ENCODE data around the gene POLN.

GRCh38 chr4:2070421-2071251 lies 171.3 kb downstream of the POLN start:
- TF ChIP-seq CTCF (IDR thresholded peaks at IDR 0.05) (no peak), POLR2A (IDR thresholded peaks at IDR 0.05) (no peak)

Data from tibial nerve (tissue), 3 donors.